BLaER1 treated with 17β-estradiol and CSF1 and Interleukin-3, amounts not matched to agents 10 nM and 100 nM (cell line): ENCODE results near the gene CEL.

Source experiments
- H3K27ac ChIP-seq, 11 experiments: shearing (Covaris generic); formaldehyde crosslinking; 2 replicates each; pipeline ENCODE4 v1.8.1; 2022
- H3K27me3 ChIP-seq, 11 experiments: shearing (Covaris generic); formaldehyde crosslinking; 2 replicates each; pipeline ENCODE4 v1.8.1; 2022
- H3K36me3 ChIP-seq, 11 experiments: shearing (Covaris generic); formaldehyde crosslinking; 2 replicates each; pipeline ENCODE4 v1.8.1; 2022
- H3K4me1 ChIP-seq, 10 experiments: shearing (Covaris generic); formaldehyde crosslinking; 2 replicates each; pipeline ENCODE4 v1.8.1; 2022
- H3K4me2 ChIP-seq, 11 experiments: shearing (Covaris generic); formaldehyde crosslinking; 2 replicates each; pipeline ENCODE4 v1.8.1; 2022
- H3K4me3 ChIP-seq, 10 experiments: shearing (Covaris generic); formaldehyde crosslinking; 2 replicates each; pipeline ENCODE4 v1.8.1; 2022
- H3K9ac ChIP-seq, 11 experiments: shearing (Covaris generic); formaldehyde crosslinking; 2 replicates each; pipeline ENCODE4 v1.8.1; 2022
- H3K9me3 ChIP-seq, 11 experiments: shearing (Covaris generic); formaldehyde crosslinking; replicated peaks in 1 of 11; 2 replicates each; pipeline ENCODE4 v1.8.1; 2022
- H4K20me1 ChIP-seq, 11 experiments: shearing (Covaris generic); formaldehyde crosslinking; 2 replicates each; pipeline ENCODE4 v1.8.1; 2022
- Cebpa-rat ChIP-seq, 11 experiments: shearing (Covaris generic); IDR thresholded peaks; 2 replicates each; pipeline ENCODE4 v1.8.1; 2022

The CEL gene

GRCh38 chr9:133101356-133102189 lies 39.8 kb downstream of the CEL start:
- Histone ChIP-seq H3K9ac (no peak overlapping the region), H4K20me1 (peaks cover 6 to 62% (median 28%) of the 10 kb centered on the region in 11 experiments; a peak in 17 of 22 replicates), H3K9me3 (peaks cover 22 to 27% (median 26%) of the 10 kb centered on the region in 11 experiments), H3K4me2 (no peak overlapping the region), H3K4me1 (no peaks in the 10 kb centered on the region), H3K27me3 (no peaks in the 10 kb centered on the region), H3K36me3 (peaks cover 92 to 98% (median 96%) of the 10 kb centered on the region in 11 experiments), H3K27ac (no peak overlapping the region), H3K4me3 (no peak overlapping the region)
- no peak for TF ChIP-seq Cebpa-rat (IDR thresholded peaks at IDR 0.05)

- Histone ChIP-seq H3K4me1 (0 out of 20 replicates have a peak, but pooled peaks cover 0 to 3% (median 0%) of the 10 kb centered on the region in 10 experiments), H3K9ac (no peak overlapping the region), H4K20me1 (peaks cover 6 to 70% (median 29%) of the 10 kb centered on the region in 11 experiments; a peak in 17 of 22 replicates), H3K27ac (no peak overlapping the region), H3K27me3 (no peaks in the 10 kb centered on the region), H3K4me2 (no peak overlapping the region), H3K36me3 (peaks cover 92 to 98% (median 96%) of the 10 kb centered on the region in 11 experiments), H3K4me3 (no peak overlapping the region), H3K9me3 (peaks cover 14 to 19% (median 18%) of the 10 kb centered on the region in 11 experiments)
- no peak for TF ChIP-seq Cebpa-rat (IDR thresholded peaks at IDR 0.05)
Observed at GRCh38 chr9:133102190-133103021, 40.6 kb downstream of the CEL start.

GRCh38 chr9:133103183-133103986 lies 41.6 kb downstream of the CEL start:
- Histone ChIP-seq H3K4me3 (no peak overlapping the region), H4K20me1 (peaks cover 15 to 80% (median 39%) of the 10 kb centered on the region in 11 experiments; a peak in 18 of 22 replicates), H3K27me3 (no peaks in the 10 kb centered on the region), H3K4me1 (peaks cover 0 to 4% (median 0%) of the 10 kb centered on the region in 10 experiments; a peak in 1 of 20 replicates), H3K4me2 (no peak overlapping the region), H3K9me3 (peaks cover 4 to 9% (median 8%) of the 10 kb centered on the region in 11 experiments; a peak in 19 of 22 replicates), H3K27ac (0 out of 22 replicates have a peak overlapping the region, but pooled peaks of 1 of the 11 experiments have one; percentile 9), H3K36me3 (peaks cover 92 to 98% (median 96%) of the 10 kb centered on the region in 11 experiments), H3K9ac (0 out of 22 replicates have a peak overlapping the region, but pooled peaks of 1 of the 11 experiments have one; percentile 2)
- TF ChIP-seq Cebpa-rat (IDR thresholded peaks at IDR 0.05) = no peak

- peaks cover 17 to 87% (median 45%) of the 10 kb centered on the region in 11 experiments; a peak in 18 of 22 replicates for H4K20me1 ChIP-seq
- no peak overlapping the region for H3K4me2 ChIP-seq
- no peak overlapping the region for H3K4me3 ChIP-seq
- H3K9me3 ChIP-seq = peaks cover 0 to 3% (median 2%) of the 10 kb centered on the region in 11 experiments; a peak in 12 of 22 replicates
- H3K36me3 ChIP-seq = peaks cover 92 to 98% (median 96%) of the 10 kb centered on the region in 11 experiments
- H3K4me1 ChIP-seq = peaks cover 0 to 4% (median 0%) of the 10 kb centered on the region in 10 experiments; a peak in 1 of 20 replicates
- no peak overlapping the region for H3K27ac ChIP-seq
- TF ChIP-seq Cebpa-rat (IDR thresholded peaks at IDR 0.05) = no peak
- H3K27me3 ChIP-seq = no peaks in the 10 kb centered on the region
- 0 out of 22 replicates have a peak overlapping the region, but pooled peaks of 1 of the 11 experiments have one; percentile 2 for H3K9ac ChIP-seq
Observed at GRCh38 chr9:133103987-133104505, 42.3 kb downstream of the CEL start.

GRCh38 chr9:133104718-133105460 lies 43.1 kb downstream of the CEL start:
- peaks cover 92 to 98% (median 96%) of the 10 kb centered on the region in 11 experiments for H3K36me3 ChIP-seq

GRCh38 chr9:133105461-133105770 lies 43.6 kb downstream of the CEL start:
- Histone ChIP-seq H3K27ac (peak overlapping the region in 1 of 11 experiments; percentile 32; a peak in 2 of 22 replicates), H4K20me1 (peaks cover 28 to 94% (median 53%) of the 10 kb centered on the region in 11 experiments; a peak in 19 of 22 replicates), H3K9ac (no peak overlapping the region), H3K36me3 (peaks cover 92 to 98% (median 96%) of the 10 kb centered on the region in 11 experiments), H3K27me3 (no peaks in the 10 kb centered on the region), H3K4me3 (no peak overlapping the region), H3K9me3 (no peaks in the 10 kb centered on the region), H3K4me1 (peaks cover 0 to 4% (median 0%) of the 10 kb centered on the region in 10 experiments; a peak in 1 of 20 replicates), H3K4me2 (no peak overlapping the region)
- no peak for TF ChIP-seq Cebpa-rat (IDR thresholded peaks at IDR 0.05)

More at GRCh38 chr9:133104718-133105460, 43.1 kb downstream of the CEL start:
- peaks cover 23 to 94% (median 49%) of the 10 kb centered on the region in 11 experiments; a peak in 18 of 22 replicates for H4K20me1 ChIP-seq
- H3K27ac ChIP-seq = peak overlapping the region in 1 of 11 experiments; percentile 32; a peak in 2 of 22 replicates
- no peak for TF ChIP-seq Cebpa-rat (IDR thresholded peaks at IDR 0.05)
- H3K9me3 ChIP-seq = no peaks in the 10 kb centered on the region; a peak in 1 of 22 replicates
- peaks cover 0 to 4% (median 0%) of the 10 kb centered on the region in 10 experiments; a peak in 1 of 20 replicates for H3K4me1 ChIP-seq
- no peak overlapping the region for H3K4me3 ChIP-seq
- no peak overlapping the region for H3K9ac ChIP-seq
- no peaks in the 10 kb centered on the region for H3K27me3 ChIP-seq
- H3K4me2 ChIP-seq = no peak overlapping the region

- no peaks in the 10 kb centered on the region for H3K27me3 ChIP-seq
- H3K4me2 ChIP-seq = no peak overlapping the region
- H3K27ac ChIP-seq = peak overlapping the region in 3 of 11 experiments; percentile 2 to 49 (median 44); a peak in 4 of 22 replicates
- no peak for TF ChIP-seq Cebpa-rat (IDR thresholded peaks at IDR 0.05)
- no peak overlapping the region for H3K4me3 ChIP-seq
- no peaks in the 10 kb centered on the region for H3K9me3 ChIP-seq
- H3K9ac ChIP-seq = peak overlapping the region in 4 of 11 experiments; percentile 0 to 33 (median 28); a peak in 4 of 22 replicates
- H4K20me1 ChIP-seq = peaks cover 39 to 94% (median 54%) of the 10 kb centered on the region in 11 experiments; a peak in 21 of 22 replicates
- H3K4me1 ChIP-seq = peaks cover 3 to 11% (median 6%) of the 10 kb centered on the region in 10 experiments; a peak in 19 of 20 replicates
- H3K36me3 ChIP-seq = peaks cover 92 to 98% (median 96%) of the 10 kb centered on the region in 11 experiments
Observed at GRCh38 chr9:133106511-133107244, 44.9 kb downstream of the CEL start.
